NCI-H2107 treated with DMSO at 0.1 percent for 48 hours (cell line): ENCODE data around the gene CAMK2D.
A peak's percentile ranks its signal among the peaks of the same experiment; 100 is the strongest.

Source experiments
- DNase-seq: peaks from one replicate; lab custom pipeline; 2025; ENCODE audit not compliant: unreplicated experiment; lab: John Stamatoyannopoulos, UW

CAMK2D gene

GRCh38 chr4:113644398-113644797 is 117.1 kb downstream of the CAMK2D start:
- no peak for DNase-seq

GRCh38 chr4:113643505-113643904 is 118.0 kb downstream of the CAMK2D start:
- DNase-seq = no peak

- DNase-seq = no peak
These were observed 120.5 kb downstream of the CAMK2D start for GRCh38 chr4:113641025-113641431.

GRCh38 chr4:113639326-113639725 is 122.2 kb downstream of the CAMK2D start:
- no peak for DNase-seq

GRCh38 chr4:113638562-113638832 is 123.0 kb downstream of the CAMK2D start:
- no peak for DNase-seq

GRCh38 chr4:113637823-113638561 is 123.5 kb downstream of the CAMK2D start:
- DNase-seq = no peak

- no peak for DNase-seq
These were observed 124.2 kb downstream of the CAMK2D start for GRCh38 chr4:113637363-113637762.

- peak; percentile 19 for DNase-seq
These were observed 124.7 kb downstream of the CAMK2D start for GRCh38 chr4:113636877-113637276.

- no peak for DNase-seq
These were observed 125.1 kb downstream of the CAMK2D start for GRCh38 chr4:113636438-113636818.

GRCh38 chr4:113635739-113636437 is 125.7 kb downstream of the CAMK2D start:
- no peak for DNase-seq

GRCh38 chr4:113634081-113634969 is 127.2 kb downstream of the CAMK2D start:
- DNase-seq = no peak

- DNase-seq = no peak
These were observed 128.1 kb downstream of the CAMK2D start for GRCh38 chr4:113633467-113633866.

GRCh38 chr4:113628711-113629110 is 132.8 kb downstream of the CAMK2D start:
- DNase-seq = no peak

- no peak for DNase-seq
These were observed 134.2 kb downstream of the CAMK2D start for GRCh38 chr4:113627321-113627720.

- DNase-seq = no peak
These were observed 135.6 kb downstream of the CAMK2D start for GRCh38 chr4:113625902-113626301.

GRCh38 chr4:113623274-113623894 is 138.2 kb downstream of the CAMK2D start:
- DNase-seq = no peak

- no peak for DNase-seq
These were observed 139.9 kb downstream of the CAMK2D start for GRCh38 chr4:113621633-113622032.

GRCh38 chr4:113620032-113620431 is 141.5 kb downstream of the CAMK2D start:
- DNase-seq = no peak

- DNase-seq = no peak
These were observed 142.0 kb downstream of the CAMK2D start for GRCh38 chr4:113619526-113619925.

- no peak for DNase-seq
These were observed 143.3 kb downstream of the CAMK2D start for GRCh38 chr4:113618205-113618604.

GRCh38 chr4:113617195-113617594 is 144.3 kb downstream of the CAMK2D start:
- no peak for DNase-seq
